ENCODE data around the gene SUCO.

SUCO gene

DNA sequence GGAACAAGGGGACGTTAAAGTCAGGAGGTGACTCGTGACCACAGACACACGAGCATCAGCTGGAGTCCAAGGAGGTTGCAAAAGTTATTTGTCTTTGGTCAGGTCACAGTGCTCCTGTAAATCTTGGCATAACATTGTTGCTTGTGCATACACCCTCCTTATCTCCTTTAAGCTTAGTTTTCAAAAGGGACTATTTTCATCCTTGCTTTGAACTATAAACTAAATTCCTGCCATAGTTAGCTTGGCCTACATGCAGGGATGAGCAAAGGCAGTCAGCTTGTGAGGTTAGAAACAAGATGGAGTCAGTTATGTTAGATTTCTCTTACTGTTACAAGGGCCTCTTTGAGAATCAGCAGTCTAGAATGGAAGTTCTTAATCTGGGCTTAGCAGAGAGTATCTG, 97.9 kb downstream of the SUCO start:
- DNase-seq (ENCODE audit: insufficient read length, low spot score) = no peak
- FAIRE-seq = no peak
- TF ChIP-seq, protein P1, sequence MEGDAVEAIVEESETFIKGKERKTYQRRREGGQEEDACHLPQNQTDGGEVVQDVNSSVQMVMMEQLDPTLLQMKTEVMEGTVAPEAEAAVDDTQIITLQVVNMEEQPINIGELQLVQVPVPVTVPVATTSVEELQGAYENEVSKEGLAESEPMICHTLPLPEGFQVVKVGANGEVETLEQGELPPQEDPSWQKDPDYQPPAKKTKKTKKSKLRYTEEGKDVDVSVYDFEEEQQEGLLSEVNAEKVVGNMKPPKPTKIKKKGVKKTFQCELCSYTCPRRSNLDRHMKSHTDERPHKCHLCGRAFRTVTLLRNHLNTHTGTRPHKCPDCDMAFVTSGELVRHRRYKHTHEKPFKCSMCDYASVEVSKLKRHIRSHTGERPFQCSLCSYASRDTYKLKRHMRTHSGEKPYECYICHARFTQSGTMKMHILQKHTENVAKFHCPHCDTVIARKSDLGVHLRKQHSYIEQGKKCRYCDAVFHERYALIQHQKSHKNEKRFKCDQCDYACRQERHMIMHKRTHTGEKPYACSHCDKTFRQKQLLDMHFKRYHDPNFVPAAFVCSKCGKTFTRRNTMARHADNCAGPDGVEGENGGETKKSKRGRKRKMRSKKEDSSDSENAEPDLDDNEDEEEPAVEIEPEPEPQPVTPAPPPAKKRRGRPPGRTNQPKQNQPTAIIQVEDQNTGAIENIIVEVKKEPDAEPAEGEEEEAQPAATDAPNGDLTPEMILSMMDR (IDR thresholded peaks at IDR 0.05; ENCODE audit: insufficient read depth, missing control alignments) = no peak

DNA sequence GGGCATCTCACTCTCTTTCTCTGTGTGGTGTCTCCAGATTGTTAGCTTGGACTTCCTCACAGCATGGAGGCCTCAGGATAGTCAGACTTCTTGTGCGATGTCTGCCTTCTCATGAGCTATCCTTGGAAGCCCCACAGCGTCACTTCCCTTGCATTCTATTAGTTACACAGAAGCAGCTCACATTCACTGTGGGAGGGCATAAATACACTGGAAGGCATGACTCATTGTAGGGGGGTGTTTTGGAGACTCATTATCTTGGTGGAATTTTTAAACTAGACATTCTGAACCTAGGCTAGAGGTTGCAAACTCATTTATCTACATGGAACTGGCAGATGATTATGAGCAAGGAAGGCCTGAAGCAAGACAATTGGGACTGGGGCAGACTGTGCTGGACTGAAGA, 104.6 kb downstream of the SUCO start:
- FAIRE-seq = no peak
- no peak for DNase-seq (ENCODE audit: insufficient read length, low spot score)
- TF ChIP-seq, protein P1 (IDR thresholded peaks at IDR 0.05; ENCODE audit: insufficient read depth, missing control alignments) = no peak

DNA sequence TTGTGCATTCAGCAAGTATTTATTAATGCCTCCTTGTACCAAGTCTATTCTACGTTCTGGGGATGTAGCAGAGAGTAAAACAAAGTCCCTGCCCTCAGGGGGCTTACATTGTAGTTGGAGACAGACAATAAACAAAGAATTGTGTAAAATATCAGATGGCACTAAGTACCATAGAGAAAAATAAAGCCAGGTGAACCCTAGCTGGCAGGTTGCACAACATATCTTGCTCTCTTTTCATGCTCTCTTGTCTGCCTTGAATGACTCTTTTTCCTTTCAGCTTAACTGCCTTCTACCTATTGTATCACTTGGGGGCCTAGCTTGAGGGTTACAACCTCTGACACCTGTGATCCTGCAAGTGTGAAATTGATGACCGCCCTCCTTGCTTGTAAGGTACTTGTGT, 105.3 kb downstream of the SUCO start:
- no peak for FAIRE-seq
- TF ChIP-seq, protein P1 (IDR thresholded peaks at IDR 0.05; ENCODE audit: insufficient read depth, missing control alignments) = no peak
- DNase-seq (ENCODE audit: insufficient read length, low spot score) = no peak

DNA sequence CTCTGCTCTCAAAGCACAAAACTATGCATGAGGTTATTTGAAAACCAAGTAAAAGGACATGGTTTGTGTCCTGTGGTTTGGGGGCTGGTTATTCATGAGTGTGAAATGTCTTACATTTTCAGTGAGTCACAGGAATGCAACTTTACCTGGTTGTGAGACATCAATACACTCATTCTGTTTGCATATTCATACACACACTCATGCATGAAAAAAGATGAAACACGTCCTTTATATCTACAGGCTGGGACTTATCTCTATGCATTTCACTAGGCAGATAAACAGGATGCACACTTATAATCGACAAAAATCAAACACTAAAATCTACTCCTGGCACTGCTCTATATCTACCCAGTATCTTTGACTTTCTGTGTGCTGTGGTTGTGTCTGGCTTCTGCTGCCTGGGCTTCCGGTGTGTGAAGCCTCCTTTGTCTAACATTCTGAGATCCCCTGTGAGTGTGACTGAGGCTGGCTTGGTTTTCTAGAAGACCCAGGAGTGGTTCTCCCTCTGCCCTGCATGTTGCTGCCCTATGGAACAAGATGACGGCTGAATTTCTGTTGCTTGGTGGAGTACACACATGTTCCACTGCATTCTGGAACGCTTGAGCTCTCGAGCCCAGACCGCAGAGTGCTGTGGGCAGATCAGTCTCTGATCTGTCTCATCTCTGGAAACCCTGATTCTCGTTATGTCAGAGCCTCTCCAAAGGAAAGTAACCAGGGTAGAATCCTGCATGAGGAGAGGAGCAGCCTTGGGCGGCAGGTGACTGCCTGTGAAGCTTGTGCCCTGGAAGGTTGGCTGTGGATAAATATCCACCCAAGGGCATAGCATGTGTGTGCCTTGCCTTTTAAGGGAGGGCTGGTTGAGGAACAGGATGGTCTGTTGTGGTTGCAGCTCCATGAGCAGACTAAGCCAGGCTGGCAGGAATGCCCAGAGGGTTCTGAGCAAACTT, 106.2 kb downstream of the SUCO start:
- FAIRE-seq = no peak
- no peak for DNase-seq (ENCODE audit: insufficient read length, low spot score)
- TF ChIP-seq, protein P1 (IDR thresholded peaks at IDR 0.05; ENCODE audit: insufficient read depth, missing control alignments) = no peak

DNA sequence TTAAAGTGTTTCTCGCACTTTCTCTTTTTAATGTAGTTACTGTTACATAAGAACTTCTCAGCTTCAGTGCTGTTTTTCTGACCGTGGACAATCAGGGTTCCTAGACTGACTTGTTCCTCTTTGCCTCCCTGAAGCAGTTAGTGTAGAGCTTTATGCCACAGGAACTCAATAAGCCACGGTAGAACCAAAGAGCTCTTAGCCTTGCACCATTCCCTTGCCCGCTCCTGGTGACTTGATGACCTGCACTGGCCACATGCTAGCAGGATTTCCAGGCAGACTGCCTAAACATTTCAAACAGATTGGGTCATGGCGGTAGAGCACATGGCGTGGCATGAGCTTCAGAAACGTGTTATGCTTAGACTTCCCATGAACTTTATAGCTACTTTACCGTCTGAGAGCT, 107.2 kb downstream of the SUCO start:
- no peak for FAIRE-seq
- TF ChIP-seq, protein P1 (IDR thresholded peaks at IDR 0.05; ENCODE audit: insufficient read depth, missing control alignments) = no peak
- no peak for DNase-seq (ENCODE audit: insufficient read length, low spot score)

DNA sequence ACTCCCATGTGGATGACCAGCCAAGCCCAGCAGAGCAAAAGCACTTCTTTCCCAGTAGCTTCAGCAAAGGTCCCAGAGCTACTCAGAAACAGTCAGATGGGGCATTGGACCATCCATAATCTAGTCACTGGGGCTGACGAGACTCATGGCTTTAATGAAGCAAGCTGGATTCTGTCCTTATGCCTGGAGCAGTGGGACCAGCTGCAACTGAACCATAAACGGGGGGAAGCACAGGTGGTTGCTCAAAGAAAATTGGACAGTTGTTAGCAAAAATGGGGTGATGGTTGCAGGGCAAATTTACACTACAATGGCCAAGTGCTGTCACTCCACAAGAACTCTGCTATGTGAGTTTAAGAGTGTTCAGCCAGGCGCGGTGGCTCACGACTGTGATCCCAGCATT, 108.5 kb downstream of the SUCO start:
- TF ChIP-seq, protein P1 (IDR thresholded peaks at IDR 0.05; ENCODE audit: insufficient read depth, missing control alignments) = no peak

DNA sequence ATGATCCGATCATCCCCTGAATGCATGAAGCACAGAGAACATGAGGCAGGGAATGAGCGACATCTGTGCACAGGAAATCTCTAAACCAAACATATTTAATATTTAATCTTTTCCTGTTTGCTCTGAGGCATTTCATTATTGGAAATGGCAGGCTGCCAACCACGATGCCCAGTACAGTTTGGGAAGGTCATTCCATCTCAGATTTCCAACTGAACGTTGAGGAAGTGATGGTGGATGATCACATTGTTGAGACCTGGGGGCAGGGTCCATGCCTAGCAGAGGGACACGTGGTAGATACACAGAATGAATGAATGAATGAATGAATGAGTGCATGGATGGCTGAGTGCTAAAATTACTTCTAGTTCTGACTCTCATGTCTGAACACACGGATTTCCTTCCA, 110.0 kb downstream of the SUCO start:
- FAIRE-seq (no peak), DNase-seq (ENCODE audit: insufficient read length, low spot score) (no peak)
- TF ChIP-seq, protein P1 (IDR thresholded peaks at IDR 0.05; ENCODE audit: insufficient read depth, missing control alignments) = no peak

More for the DNA sequence above, 108.5 kb downstream of the SUCO start:
- no peak for DNase-seq (ENCODE audit: insufficient read length, low spot score)
- FAIRE-seq = no peak

All from D721Med (cell line).